GM21515 (cell line): Measurements from ENCODE around the gene ZNF208.
"Not testable (repeated sequence)": the region's sequence is repeated elsewhere in the genome, so short reads cannot be mapped to it uniquely, and the experiment has no call there.

Experiments
- ATAC-seq: cut with Tn5 transposase; IDR thresholded peaks from one replicate; pipeline ENCODE4 v1.9.1; 2021; ENCODE audit not compliant: unreplicated experiment

Gene ZNF208

DNA sequence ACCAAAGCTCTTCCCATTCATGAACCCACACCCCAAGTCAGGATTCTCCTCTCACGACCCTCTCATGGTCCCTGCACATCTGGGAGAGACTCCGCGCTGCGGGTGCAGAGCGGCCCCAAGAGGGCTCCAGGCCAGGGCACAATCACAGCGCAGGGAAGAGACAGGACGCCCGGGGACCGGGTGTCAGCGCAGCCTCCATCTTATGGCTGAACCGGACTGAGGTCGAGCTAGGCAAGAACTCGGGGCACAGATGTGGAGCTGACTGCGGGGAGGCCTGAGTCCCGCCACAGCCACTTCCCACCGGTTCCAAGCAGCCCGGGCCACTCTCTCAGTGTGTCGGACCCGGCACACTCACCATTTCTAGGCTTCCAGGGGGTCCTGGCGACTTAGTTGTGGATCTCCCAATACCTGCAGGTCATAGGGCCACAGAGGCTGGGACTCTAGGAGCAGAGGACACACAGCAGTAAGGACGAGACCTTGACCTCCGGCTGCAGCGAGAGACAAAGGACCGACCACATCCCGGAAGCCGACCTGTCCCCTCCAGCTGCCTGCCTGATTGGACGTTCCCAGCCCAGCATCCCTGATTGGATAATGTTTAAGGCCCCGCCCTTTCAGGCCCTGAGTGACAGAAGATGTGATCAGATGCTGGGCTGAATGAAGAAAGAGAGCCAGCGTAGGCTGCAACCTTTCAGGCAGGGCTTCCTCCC lies at the start of gene ZNF208:
ZNF208 (minus strand) TSS at position 507 of the 707 bp plus-strand sequence; CDS start at position 358, 149 bp downstream.
- not testable (repeated sequence) for ATAC-seq

GRCh38 chr19:22052644-22053013 lies 41.9 kb upstream of the ZNF208 start:
- ATAC-seq: no peak

DNA sequence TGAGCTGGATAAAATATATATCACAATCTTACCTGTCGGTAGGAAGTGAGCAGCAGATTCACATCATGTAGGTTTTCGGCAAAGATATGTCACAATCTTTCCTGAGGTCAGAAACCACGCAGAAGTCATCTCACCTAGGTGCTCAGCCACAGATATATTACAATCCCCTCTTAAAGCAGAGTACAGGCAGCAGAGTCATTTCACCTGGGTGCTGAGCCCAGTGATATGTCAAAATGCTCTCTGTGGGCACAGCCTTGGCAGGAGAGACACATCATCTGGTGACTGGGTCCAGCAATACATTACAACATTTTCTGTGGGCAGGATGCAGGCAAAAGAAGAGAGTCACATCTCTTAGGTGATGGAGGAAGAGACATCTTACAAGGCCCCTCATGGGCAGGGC lies 30.4 kb upstream of the ZNF208 start:
- ATAC-seq: not testable (repeated sequence)

GRCh38 chr19:22030680-22031079 lies 19.9 kb upstream of the ZNF208 start:
- no peak for ATAC-seq

DNA sequence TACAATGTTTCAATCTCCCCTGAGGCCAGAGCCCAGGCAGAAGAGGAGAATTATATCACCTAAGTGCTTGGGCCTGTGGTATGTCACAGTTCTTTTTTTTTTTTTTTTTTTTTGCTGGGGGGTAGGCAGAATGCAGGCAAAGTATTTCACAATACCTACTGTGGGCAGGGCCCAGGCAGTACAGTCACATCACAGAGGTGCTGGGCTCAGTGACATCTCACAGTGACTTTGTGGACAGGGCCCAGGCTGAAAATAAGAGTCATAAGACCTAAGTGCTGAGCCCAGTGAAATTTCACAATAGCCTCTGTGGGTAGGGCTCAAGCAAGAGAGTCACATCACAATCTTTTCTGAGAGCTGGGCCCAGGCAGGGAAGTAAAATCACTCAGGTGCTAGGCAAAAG lies 15.9 kb upstream of the ZNF208 start:
- no peak for ATAC-seq

DNA sequence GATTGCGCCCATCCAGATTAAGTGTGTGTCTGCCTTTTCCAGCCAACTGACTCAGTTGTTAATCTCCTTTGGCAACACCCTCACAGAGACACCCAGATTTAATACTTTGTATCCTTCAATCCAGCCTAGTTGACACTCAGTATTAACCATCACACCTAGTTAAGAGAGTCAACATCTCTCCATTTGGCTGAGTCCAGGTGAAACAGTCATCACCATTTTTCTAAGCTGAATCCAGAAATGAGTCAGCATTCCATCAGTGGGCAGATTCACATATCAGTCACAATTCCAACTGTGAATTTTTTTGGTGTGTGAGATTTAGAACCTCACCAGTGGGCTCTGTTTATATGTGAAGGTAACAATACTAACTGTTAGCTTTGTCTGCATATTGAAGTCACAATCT lies 14.8 kb upstream of the ZNF208 start:
- not testable (repeated sequence) for ATAC-seq

DNA sequence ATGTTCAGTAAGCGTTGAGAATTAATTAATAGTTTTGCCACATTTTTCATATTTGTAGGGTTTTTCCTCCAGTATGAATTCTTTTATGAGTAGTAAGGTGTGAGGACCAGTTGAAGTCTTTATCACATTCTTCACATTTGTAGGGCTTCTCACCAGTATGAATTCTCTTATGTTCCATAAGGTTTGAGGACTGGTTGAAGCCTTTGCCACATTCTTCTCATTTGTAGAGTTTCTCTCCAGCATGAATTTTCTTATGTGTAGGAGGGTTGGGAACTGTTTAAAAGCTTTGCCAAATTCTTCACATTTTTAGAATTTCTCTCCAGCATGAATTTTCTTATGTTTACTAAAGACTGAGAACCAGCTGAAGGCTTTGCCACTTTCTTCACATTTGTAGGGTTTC lies 40.3 kb downstream of the ZNF208 start:
- ATAC-seq: no peak

GRCh38 chr19:21947775-21948174 lies 63.0 kb downstream of the ZNF208 start:
- ATAC-seq: no peak

DNA sequence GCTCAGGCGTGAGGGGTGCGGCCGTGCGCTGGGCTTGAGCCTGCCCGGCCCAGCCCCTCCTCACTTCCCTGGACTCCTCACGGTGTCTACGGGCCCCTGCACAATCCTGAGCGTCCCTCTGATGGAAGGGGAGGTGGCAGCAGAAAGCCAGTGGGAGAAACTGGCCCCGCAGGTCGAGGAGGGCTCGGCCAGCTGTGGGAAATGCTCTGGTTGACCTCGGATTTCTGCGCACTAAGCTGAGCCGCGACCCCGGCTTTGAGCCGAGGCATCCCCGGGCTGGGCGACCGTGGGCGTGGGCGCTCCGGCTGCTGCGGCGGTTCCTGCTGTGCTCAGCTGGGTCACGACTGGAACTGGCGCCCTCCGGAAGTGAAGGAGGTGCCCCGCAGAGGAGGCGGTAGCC lies 70.1 kb downstream of the ZNF208 start:
- ATAC-seq: no peak

GRCh38 chr19:21934593-21934992 lies 76.2 kb downstream of the ZNF208 start:
- no peak for ATAC-seq

GRCh38 chr19:21934131-21934530 lies 76.6 kb downstream of the ZNF208 start:
- no peak for ATAC-seq

DNA sequence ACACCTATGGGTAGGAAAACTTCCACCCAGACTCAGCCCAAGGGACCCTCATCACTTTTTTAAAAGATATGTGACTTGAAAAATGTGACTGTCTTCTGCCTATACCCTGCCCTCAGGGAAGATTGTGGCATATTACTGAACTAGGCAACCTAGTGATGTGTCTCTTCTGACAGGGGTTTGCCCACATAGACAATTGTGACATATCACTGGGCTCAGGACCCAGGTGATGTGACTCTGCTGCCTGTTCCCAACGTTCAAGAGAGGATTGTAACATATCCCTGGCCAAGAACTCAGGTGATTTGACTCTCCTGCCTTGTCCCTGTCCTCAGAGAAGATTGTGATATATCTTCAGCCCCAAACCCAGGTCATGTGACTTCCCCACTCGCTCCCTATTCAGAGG lies 88.5 kb downstream of the ZNF208 start:
- ATAC-seq: no peak

- no peak for ATAC-seq
These were observed 89.0 kb downstream of the ZNF208 start for GRCh38 chr19:21921691-21922180.

GRCh38 chr19:21915411-21915810 lies 95.3 kb downstream of the ZNF208 start:
- no peak for ATAC-seq

DNA sequence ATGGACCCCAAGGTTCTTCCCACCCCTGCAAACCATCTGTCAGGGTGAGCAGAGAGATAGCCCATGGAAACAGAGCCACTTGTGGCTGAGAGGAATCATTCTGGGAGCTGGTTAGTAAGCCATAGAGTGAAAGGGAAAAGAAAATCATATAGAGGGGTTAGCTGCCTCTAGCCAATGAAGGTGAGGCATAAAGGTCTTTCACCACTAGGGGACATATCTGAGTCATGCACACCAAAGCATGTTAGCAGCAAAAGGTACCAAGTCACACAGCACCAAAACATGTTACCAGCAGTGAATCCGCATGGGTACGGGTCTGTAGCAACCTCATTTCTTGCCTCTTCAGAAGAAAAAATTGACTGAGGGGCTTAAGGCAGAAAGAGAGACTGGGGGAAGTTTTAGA lies 98.1 kb downstream of the ZNF208 start:
- no peak for ATAC-seq

DNA sequence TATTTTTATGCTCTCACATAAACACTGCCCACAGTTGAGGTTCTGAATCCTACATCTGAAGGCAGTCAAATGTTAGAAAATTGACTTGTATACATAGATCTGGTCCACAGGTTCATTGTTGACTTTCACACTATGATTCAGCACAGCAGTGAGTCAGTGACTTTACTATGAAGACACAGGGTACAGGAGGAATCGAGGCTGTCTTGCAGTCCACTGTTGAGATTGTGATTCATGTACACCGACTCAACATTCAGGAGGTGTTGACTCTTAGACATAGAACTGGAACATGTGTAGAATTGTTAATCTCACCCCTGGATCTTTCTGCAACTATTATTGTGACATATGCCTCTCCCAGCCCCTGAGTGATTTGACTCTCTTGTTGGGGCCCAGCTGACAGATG lies 100.4 kb downstream of the ZNF208 start:
- no peak for ATAC-seq

GRCh38 chr19:21908066-21908465 lies 102.7 kb downstream of the ZNF208 start:
- ATAC-seq: no peak

GRCh38 chr19:21907516-21907915 lies 103.2 kb downstream of the ZNF208 start:
- no peak for ATAC-seq

DNA sequence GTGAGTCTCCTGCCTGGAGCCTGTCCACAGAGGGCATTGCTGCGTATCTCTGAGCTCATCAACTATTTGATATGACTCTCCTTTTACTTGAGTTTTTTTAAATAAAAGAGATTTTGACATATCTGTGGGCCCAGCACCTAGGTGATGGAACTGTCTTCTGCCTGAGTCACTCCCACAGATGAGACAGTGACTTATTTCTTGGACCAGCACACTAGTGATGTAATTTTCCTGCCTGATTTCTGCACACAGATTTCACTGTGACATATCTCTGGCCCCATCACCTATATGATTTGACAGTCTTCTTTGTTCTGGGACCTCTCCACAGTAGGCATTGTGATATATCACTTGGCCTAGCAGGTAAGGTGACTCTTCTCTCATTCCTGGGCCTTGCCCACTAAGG lies 108.2 kb downstream of the ZNF208 start:
- no peak for ATAC-seq

- ATAC-seq: no peak
These were observed 108.9 kb downstream of the ZNF208 start for GRCh38 chr19:21901861-21902260.

- no peak for ATAC-seq
These were observed 110.3 kb downstream of the ZNF208 start for GRCh38 chr19:21900401-21900800.

GRCh38 chr19:21891086-21891485 lies 119.7 kb downstream of the ZNF208 start:
- no peak for ATAC-seq

DNA sequence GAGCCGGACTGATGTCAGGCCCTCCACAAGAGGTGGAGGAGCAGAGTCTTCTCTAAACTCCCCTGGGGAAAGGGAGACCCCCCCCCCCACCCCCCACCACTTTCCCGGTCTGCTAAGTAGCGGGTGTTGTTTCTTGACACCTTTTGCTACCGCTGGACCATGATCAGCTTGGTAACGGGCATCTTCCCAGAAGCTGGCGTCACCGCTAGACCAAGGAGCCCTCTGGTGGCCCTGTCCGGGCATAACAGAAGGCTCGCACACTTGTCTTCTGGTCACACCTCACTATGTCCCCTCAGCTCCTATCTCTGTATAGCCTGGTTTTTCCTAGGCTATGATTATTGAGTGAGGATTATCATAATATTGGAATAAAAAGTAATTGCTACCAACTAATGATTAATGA lies 120.7 kb downstream of the ZNF208 start:
- ATAC-seq: not testable (repeated sequence)
